GM12875 (cell line): ENCODE measurements around the gene ACSL3.
"Not testable (repeated sequence)": the region's sequence is repeated elsewhere in the genome, so short reads cannot be mapped to it uniquely, and the experiment has no call there.

Experiments used
- H3K4me3 ChIP-seq: one replicate; pipeline ENCODE4 v1.5.1; 2011; ENCODE audit warnings: low read depth, low read length, control low read depth
- CTCF ChIP-seq: IDR thresholded peaks from 2 replicates; pipeline ENCODE4 v1.5.1; 2011; ENCODE audit warnings: low read depth, mild to moderate bottlenecking, control low read depth, inconsistent platforms, low read length, moderate library complexity, borderline replicate concordance; ENCODE audit not compliant: insufficient read depth

The ACSL3 gene

GRCh38 chr2:222912776-222913175 is 51.9 kb downstream of the ACSL3 start:
- TF ChIP-seq CTCF: no peak
- H3K4me3 ChIP-seq: no peak overlapping the region

GRCh38 chr2:222915092-222915957 is 54.5 kb downstream of the ACSL3 start:
- no peak; the same call in 1 of the 2 replicates for TF ChIP-seq CTCF
- no peak overlapping the region for H3K4me3 ChIP-seq

- no peak overlapping the region for H3K4me3 ChIP-seq
- no peak for TF ChIP-seq CTCF
Observed at GRCh38 chr2:222916229-222917197, 55.7 kb downstream of the ACSL3 start.

- not testable (repeated sequence) for H3K4me3 ChIP-seq
Observed at GRCh38 chr2:222917212-222917611, 56.4 kb downstream of the ACSL3 start.

GRCh38 chr2:222919841-222920526 is 59.1 kb downstream of the ACSL3 start:
- H3K4me3 ChIP-seq: no peak overlapping the region

GRCh38 chr2:222920657-222921186 is 59.9 kb downstream of the ACSL3 start:
- TF ChIP-seq CTCF: no peak
- no peak overlapping the region for H3K4me3 ChIP-seq

More at GRCh38 chr2:222919841-222920526, 59.1 kb downstream of the ACSL3 start:
- no peak for TF ChIP-seq CTCF
